ENCODE data around the gene PPP1R15A.

DNA sequence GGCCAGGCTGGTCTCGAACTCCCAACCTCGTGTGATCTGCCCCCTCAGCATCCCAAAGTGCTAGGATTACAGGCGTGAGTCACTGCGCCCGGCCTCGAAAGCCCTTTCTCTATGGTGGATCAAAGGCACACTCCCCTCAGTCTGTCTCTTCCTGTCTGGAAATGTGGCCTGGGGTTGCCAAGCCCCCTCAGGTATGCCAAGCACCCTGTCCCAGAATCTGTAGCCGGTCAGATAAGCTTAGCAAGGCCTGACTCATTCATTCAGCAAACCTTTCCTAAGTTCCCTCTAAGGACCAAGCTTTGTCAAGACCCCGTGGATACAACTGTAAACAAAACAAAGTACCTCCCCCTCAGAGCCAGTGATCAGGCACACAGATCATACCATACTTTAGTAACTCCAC lies 42.0 kb downstream of the PPP1R15A start:
- TF ChIP-seq ARNTL (CRISPR knock-in tag; IDR thresholded peaks at IDR 0.05; ENCODE audit: borderline replicate concordance, low read depth) (no peak), PPARA (CRISPR knock-in tag; IDR thresholded peaks at IDR 0.05; ENCODE audit: borderline replicate concordance) (no peak), POU6F1 (CRISPR knock-in tag; IDR thresholded peaks at IDR 0.05; ENCODE audit: borderline replicate concordance, low read depth) (no peak), CSRNP3 (CRISPR knock-in tag; IDR thresholded peaks at IDR 0.05) (no peak), RARB (CRISPR knock-in tag; IDR thresholded peaks at IDR 0.05) (no peak), ZFP3 (CRISPR knock-in tag; IDR thresholded peaks at IDR 0.05) (no peak), ZC3H10 (CRISPR knock-in tag; IDR thresholded peaks at IDR 0.05) (no peak)
- TF ChIP-seq, protein P1, sequence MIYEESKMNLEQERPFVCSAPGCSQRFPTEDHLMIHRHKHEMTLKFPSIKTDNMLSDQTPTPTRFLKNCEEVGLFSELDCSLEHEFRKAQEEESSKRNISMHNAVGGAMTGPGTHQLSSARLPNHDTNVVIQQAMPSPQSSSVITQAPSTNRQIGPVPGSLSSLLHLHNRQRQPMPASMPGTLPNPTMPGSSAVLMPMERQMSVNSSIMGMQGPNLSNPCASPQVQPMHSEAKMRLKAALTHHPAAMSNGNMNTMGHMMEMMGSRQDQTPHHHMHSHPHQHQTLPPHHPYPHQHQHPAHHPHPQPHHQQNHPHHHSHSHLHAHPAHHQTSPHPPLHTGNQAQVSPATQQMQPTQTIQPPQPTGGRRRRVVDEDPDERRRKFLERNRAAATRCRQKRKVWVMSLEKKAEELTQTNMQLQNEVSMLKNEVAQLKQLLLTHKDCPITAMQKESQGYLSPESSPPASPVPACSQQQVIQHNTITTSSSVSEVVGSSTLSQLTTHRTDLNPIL (CRISPR knock-in tag; IDR thresholded peaks at IDR 0.05; ENCODE audit: low read depth), result no peak
- TF ChIP-seq, protein P2, sequence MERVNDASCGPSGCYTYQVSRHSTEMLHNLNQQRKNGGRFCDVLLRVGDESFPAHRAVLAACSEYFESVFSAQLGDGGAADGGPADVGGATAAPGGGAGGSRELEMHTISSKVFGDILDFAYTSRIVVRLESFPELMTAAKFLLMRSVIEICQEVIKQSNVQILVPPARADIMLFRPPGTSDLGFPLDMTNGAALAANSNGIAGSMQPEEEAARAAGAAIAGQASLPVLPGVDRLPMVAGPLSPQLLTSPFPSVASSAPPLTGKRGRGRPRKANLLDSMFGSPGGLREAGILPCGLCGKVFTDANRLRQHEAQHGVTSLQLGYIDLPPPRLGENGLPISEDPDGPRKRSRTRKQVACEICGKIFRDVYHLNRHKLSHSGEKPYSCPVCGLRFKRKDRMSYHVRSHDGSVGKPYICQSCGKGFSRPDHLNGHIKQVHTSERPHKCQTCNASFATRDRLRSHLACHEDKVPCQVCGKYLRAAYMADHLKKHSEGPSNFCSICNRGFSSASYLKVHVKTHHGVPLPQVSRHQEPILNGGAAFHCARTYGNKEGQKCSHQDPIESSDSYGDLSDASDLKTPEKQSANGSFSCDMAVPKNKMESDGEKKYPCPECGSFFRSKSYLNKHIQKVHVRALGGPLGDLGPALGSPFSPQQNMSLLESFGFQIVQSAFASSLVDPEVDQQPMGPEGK (CRISPR knock-in tag; IDR thresholded peaks at IDR 0.05; ENCODE audit: borderline replicate concordance), result no peak
- TF ChIP-seq, protein P3, sequence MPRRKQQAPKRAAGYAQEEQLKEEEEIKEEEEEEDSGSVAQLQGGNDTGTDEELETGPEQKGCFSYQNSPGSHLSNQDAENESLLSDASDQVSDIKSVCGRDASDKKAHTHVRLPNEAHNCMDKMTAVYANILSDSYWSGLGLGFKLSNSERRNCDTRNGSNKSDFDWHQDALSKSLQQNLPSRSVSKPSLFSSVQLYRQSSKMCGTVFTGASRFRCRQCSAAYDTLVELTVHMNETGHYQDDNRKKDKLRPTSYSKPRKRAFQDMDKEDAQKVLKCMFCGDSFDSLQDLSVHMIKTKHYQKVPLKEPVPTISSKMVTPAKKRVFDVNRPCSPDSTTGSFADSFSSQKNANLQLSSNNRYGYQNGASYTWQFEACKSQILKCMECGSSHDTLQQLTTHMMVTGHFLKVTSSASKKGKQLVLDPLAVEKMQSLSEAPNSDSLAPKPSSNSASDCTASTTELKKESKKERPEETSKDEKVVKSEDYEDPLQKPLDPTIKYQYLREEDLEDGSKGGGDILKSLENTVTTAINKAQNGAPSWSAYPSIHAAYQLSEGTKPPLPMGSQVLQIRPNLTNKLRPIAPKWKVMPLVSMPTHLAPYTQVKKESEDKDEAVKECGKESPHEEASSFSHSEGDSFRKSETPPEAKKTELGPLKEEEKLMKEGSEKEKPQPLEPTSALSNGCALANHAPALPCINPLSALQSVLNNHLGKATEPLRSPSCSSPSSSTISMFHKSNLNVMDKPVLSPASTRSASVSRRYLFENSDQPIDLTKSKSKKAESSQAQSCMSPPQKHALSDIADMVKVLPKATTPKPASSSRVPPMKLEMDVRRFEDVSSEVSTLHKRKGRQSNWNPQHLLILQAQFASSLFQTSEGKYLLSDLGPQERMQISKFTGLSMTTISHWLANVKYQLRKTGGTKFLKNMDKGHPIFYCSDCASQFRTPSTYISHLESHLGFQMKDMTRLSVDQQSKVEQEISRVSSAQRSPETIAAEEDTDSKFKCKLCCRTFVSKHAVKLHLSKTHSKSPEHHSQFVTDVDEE (CRISPR knock-in tag; IDR thresholded peaks at IDR 0.05), result no peak

Measured in SK-N-SH treated with all-trans-retinoic acid at 6 μM for 48 hours (cell line).